Measurements from ENCODE around the gene WDR20. TPM values are rescaled to one million over a fixed set of nuclear protein-coding genes. Genes with fewer than 3 reads are reported as not detected.

Gene WDR20
- polyA plus RNA-seq, 1 donor (not counting 4 experiments of a cell fraction or from before 2014, with no cell fraction given) = 24.5 TPM

- dilution Hi-C loops (cut with MboI; ENCODE audit: extremely low pct_ligation_motif_present, low sequenced_read_pairs) = no loop called here
- Histone ChIP-seq H3K4me3 (ENCODE audit: control insufficient read depth in 2 of 3, extremely low read depth in 1 of 3, insufficient read depth in 2 of 3, low read depth in 1 of 3, low read length in 3 of 3) (peak overlapping the region in 2 of 3 experiments; percentile 1 to 26), H3K4me2 (ENCODE audit: control insufficient read depth, extremely low read depth, insufficient read depth, low read depth, low read length) (peak overlapping the region; percentile 33)
These were observed 94.9 kb downstream of the WDR20 start for GRCh38 chr14:102234331-102235264.

GRCh38 chr14:102235275-102235897 is 95.7 kb downstream of the WDR20 start:
- Histone ChIP-seq H3K4me2 (ENCODE audit: control insufficient read depth, extremely low read depth, insufficient read depth, low read depth, low read length) (peak overlapping the region; percentile 33), H3K27me3 (ENCODE audit: control insufficient read depth, extremely low read depth, insufficient read depth, low read length) (no peaks in the 10 kb centered on the region), H3K79me2 (ENCODE audit: control insufficient read depth, insufficient read depth, low read length) (peaks cover 2% of the 10 kb centered on the region), H3K9me3 (ENCODE audit: control insufficient read depth, low read depth, low read length) (no peaks in the 10 kb centered on the region), H4K20me1 (ENCODE audit: control insufficient read depth, extremely low read depth, insufficient read depth, low read length) (no peaks in the 10 kb centered on the region), H3K9me1 (ENCODE audit: control insufficient read depth, extremely low read depth, insufficient read depth, low read length) (no peaks in the 10 kb centered on the region), H3K4me1 (ENCODE audit: control insufficient read depth, extremely low read depth, insufficient read depth, low read length) (no peaks in the 10 kb centered on the region), H3K4me3 (ENCODE audit: control insufficient read depth in 2 of 3, extremely low read depth in 1 of 3, insufficient read depth in 2 of 3, low read depth in 1 of 3, low read length in 3 of 3) (peak overlapping the region in 2 of 3 experiments; percentile 1 to 26), H3K9ac (ENCODE audit: control insufficient read depth, extremely low read depth, insufficient read depth, low read length) (peak overlapping the region; percentile 55), H3K27ac (ENCODE audit: control insufficient read depth, insufficient read depth, low read length) (no peak overlapping the region), H2AFZ (ENCODE audit: control insufficient read depth, low read length) (no peak overlapping the region), H3K36me3 (ENCODE audit: control insufficient read depth in 2 of 2, extremely low read depth in 1 of 2, insufficient read depth in 2 of 2, low read length in 2 of 2) (peaks cover 10 to 14% of the 10 kb centered on the region in 2 experiments)
- dilution Hi-C loops (cut with MboI; ENCODE audit: extremely low pct_ligation_motif_present, low sequenced_read_pairs) = no loop called here
- peak; percentile 44 for DNase-seq (ENCODE audit: low read depth, low spot score)
- FAIRE-seq = peak; percentile 97
- TF ChIP-seq CTCF (optimal IDR thresholded peaks at IDR 0.05 in 1 of 3, IDR thresholded peaks at IDR 0.05 in 1 of 3, conservative IDR thresholded peaks at IDR 0.05 in 1 of 3; ENCODE audit: extremely low read depth in 1 of 3, insufficient read depth in 2 of 3, low read length in 3 of 3) (peak; percentile 85 to 90 (median 88)), EZH2 (IDR thresholded peaks at IDR 0.05; ENCODE audit: low read length) (no peak)

More at GRCh38 chr14:102234331-102235264, 94.9 kb downstream of the WDR20 start:
- Histone ChIP-seq H3K27ac (ENCODE audit: control insufficient read depth, insufficient read depth, low read length) (no peak overlapping the region), H3K79me2 (ENCODE audit: control insufficient read depth, insufficient read depth, low read length) (peaks cover 2% of the 10 kb centered on the region), H3K36me3 (ENCODE audit: control insufficient read depth in 2 of 2, extremely low read depth in 1 of 2, insufficient read depth in 2 of 2, low read length in 2 of 2) (peaks cover 10 to 15% of the 10 kb centered on the region in 2 experiments), H3K9ac (ENCODE audit: control insufficient read depth, extremely low read depth, insufficient read depth, low read length) (peak overlapping the region; percentile 55), H3K27me3 (ENCODE audit: control insufficient read depth, extremely low read depth, insufficient read depth, low read length) (no peaks in the 10 kb centered on the region), H3K9me1 (ENCODE audit: control insufficient read depth, extremely low read depth, insufficient read depth, low read length) (no peaks in the 10 kb centered on the region), H3K9me3 (ENCODE audit: control insufficient read depth, low read depth, low read length) (no peaks in the 10 kb centered on the region), H2AFZ (ENCODE audit: control insufficient read depth, low read length) (no peak overlapping the region), H3K4me1 (ENCODE audit: control insufficient read depth, extremely low read depth, insufficient read depth, low read length) (no peaks in the 10 kb centered on the region), H4K20me1 (ENCODE audit: control insufficient read depth, extremely low read depth, insufficient read depth, low read length) (no peaks in the 10 kb centered on the region)
- DNase-seq (ENCODE audit: low read depth, low spot score) (no peak), FAIRE-seq (no peak)
- TF ChIP-seq EZH2 (IDR thresholded peaks at IDR 0.05; ENCODE audit: low read length) = no peak
- TF ChIP-seq CTCF (optimal IDR thresholded peaks at IDR 0.05 in 1 of 3, IDR thresholded peaks at IDR 0.05 in 1 of 3, conservative IDR thresholded peaks at IDR 0.05 in 1 of 3; ENCODE audit: extremely low read depth in 1 of 3, insufficient read depth in 2 of 3, low read length in 3 of 3) = no peak
